ENCODE data around the gene STOML1. TPM values are rescaled to one million over a fixed set of nuclear protein-coding genes. Genes with fewer than 3 reads are reported as not detected.

Gene STOML1
- polyA plus RNA-seq, 1 donor from 2014 or later = 49.5 TPM

GRCh38 chr15:73996267-73996666, 4.2 kb upstream of the STOML1 start (continued):
- TF ChIP-seq EZH2 (IDR thresholded peaks at IDR 0.05; ENCODE audit: borderline replicate concordance, insufficient read depth, low read length, poor library complexity, severe bottlenecking) = no peak
- TF ChIP-seq SMC3 (conservative IDR thresholded peaks at IDR 0.05; ENCODE audit: poor library complexity) = no peak
- TF ChIP-seq POLR2AphosphoS5 (IDR thresholded peaks at IDR 0.05) = no peak

GRCh38 chr15:73994912-73995622, 3.0 kb upstream of the STOML1 start:
- H2AFZ ChIP-seq (ENCODE audit: low read depth, low read length) = peak overlapping the region; percentile 96
- H3K27me3 ChIP-seq (ENCODE audit: insufficient read depth, low read depth, low read length) = no peaks in the 10 kb centered on the region
- peaks cover 22% of the 10 kb centered on the region for H3K79me2 ChIP-seq (replicated peaks; ENCODE audit: insufficient read depth, low read length)
- H3K9ac ChIP-seq (ENCODE audit: low read length) = peak overlapping the region; percentile 87
- H3K4me2 ChIP-seq (ENCODE audit: low read length) = peak overlapping the region; percentile 72
- no peaks in the 10 kb centered on the region for H3F3A ChIP-seq (ENCODE audit: insufficient read depth, low read length, poor library complexity, severe bottlenecking)
- peak overlapping the region; percentile 72 for H3K27ac ChIP-seq (ENCODE audit: low read length)
- H3K4me3 ChIP-seq (ENCODE audit: low read length) = peak overlapping the region; percentile 99
- H3K36me3 ChIP-seq (ENCODE audit: insufficient read depth, low read length) = no peaks in the 10 kb centered on the region
- H4K20me1 ChIP-seq (ENCODE audit: insufficient read depth) = no peaks in the 10 kb centered on the region
- no peaks in the 10 kb centered on the region for H3K9me2 ChIP-seq (ENCODE audit: insufficient read depth, low read length)
- no peaks in the 10 kb centered on the region for H3K9me3 ChIP-seq (ENCODE audit: low read length)
- no peak for TF ChIP-seq EP300 (conservative IDR thresholded peaks at IDR 0.05; ENCODE audit: poor library complexity, severe bottlenecking)
- no peak for TF ChIP-seq TAF1 (IDR thresholded peaks at IDR 0.05; ENCODE audit: low read depth)
- no peak for TF ChIP-seq REST (IDR thresholded peaks at IDR 0.05; ENCODE audit: borderline replicate concordance)
- no peak for TF ChIP-seq CTCF (IDR thresholded peaks at IDR 0.05; ENCODE audit: poor library complexity, severe bottlenecking)
- no peak for TF ChIP-seq RAD21 (conservative IDR thresholded peaks at IDR 0.05)
- no peak for TF ChIP-seq SMC3 (conservative IDR thresholded peaks at IDR 0.05; ENCODE audit: poor library complexity)
- TF ChIP-seq POLR2AphosphoS5 (IDR thresholded peaks at IDR 0.05) = no peak

GRCh38 chr15:73994413-73994883, 2.4 kb upstream of the STOML1 start, which contains the start of gene PML:
Gene PML, plus strand, starts transcription at chr15:73994716. Its CDS starts 97 bp downstream, at chr15:73994813.
- Histone ChIP-seq H3K9me3 (ENCODE audit: low read length) (no peaks in the 10 kb centered on the region), H3K27me3 (ENCODE audit: insufficient read depth, low read depth, low read length) (no peaks in the 10 kb centered on the region), H3K27ac (ENCODE audit: low read length) (peak within 1 kb of the TSS; percentile 72), H3K4me2 (ENCODE audit: low read length) (peak within 1 kb of the TSS; percentile 72), H3K9ac (ENCODE audit: low read length) (peak within 1 kb of the TSS; percentile 87), H3F3A (ENCODE audit: insufficient read depth, low read length, poor library complexity, severe bottlenecking) (no peaks in the 10 kb centered on the region), H3K9me2 (ENCODE audit: insufficient read depth, low read length) (no peaks in the 10 kb centered on the region), H3K4me3 (ENCODE audit: low read length) (peak within 1 kb of the TSS; percentile 99), H3K79me2 (replicated peaks; ENCODE audit: insufficient read depth, low read length) (peaks cover 22% of the 10 kb centered on the region), H4K20me1 (ENCODE audit: insufficient read depth) (no peaks in the 10 kb centered on the region), H3K36me3 (ENCODE audit: insufficient read depth, low read length) (no peaks in the 10 kb centered on the region), H2AFZ (ENCODE audit: low read depth, low read length) (peak within 1 kb of the TSS; percentile 96)
- TF ChIP-seq TAF1 (IDR thresholded peaks at IDR 0.05; ENCODE audit: low read depth) (peak; percentile 60), RAD21 (conservative IDR thresholded peaks at IDR 0.05) (no peak), POLR2AphosphoS5 (IDR thresholded peaks at IDR 0.05) (peak; percentile 79), MXI1 (conservative IDR thresholded peaks at IDR 0.05; ENCODE audit: poor library complexity, severe bottlenecking) (peak; percentile 53), SMC3 (conservative IDR thresholded peaks at IDR 0.05; ENCODE audit: poor library complexity) (peak; percentile 33)

Data from neural cell (in vitro differentiated cells).